Activated T-helper 1 cell treated with anti-CD3 and anti-CD28 coated beads, Interleukin-12 subunit alpha, Interleukin-12 subunit beta, Interleukin-2, Interleukin-4 antibody, amounts not matched to agents 30 ng/mL and 10 ng/mL and 1 ng/mL, durations not matched to agents 14 hours and 24 hours and 36 hours (primary cell): ENCODE measurements around the gene RAC2. TPM values are rescaled to one million over a fixed set of nuclear protein-coding genes. Genes with fewer than 3 reads are reported as not detected.
A peak's percentile ranks its signal among the peaks of the same experiment; 100 is the strongest.
"Not testable (repeated sequence)": the region's sequence is repeated elsewhere in the genome, so short reads cannot be mapped to it uniquely, and the experiment has no call there.

Source experiments
- DNase-seq: peaks from one replicate; pipeline ENCODE4 v3.0.0; 2021; ENCODE audit warnings: low spot score
- H3K27ac Mint-ChIP-seq: one replicate; pipeline ENCODE4 v1.8.0; 2021; ENCODE audit warnings: mild to moderate bottlenecking, mixed read lengths
- H3K27me3 Mint-ChIP-seq: one replicate; pipeline ENCODE4 v1.8.0; 2022; ENCODE audit warnings: mild to moderate bottlenecking, moderate library complexity, mixed read lengths; ENCODE audit not compliant: insufficient read depth
- H3K36me3 Mint-ChIP-seq: one replicate; pipeline ENCODE4 v1.8.0; 2021; ENCODE audit warnings: low read depth, mixed read lengths
- H3K4me1 Mint-ChIP-seq: one replicate; pipeline ENCODE4 v1.8.0; 2021; ENCODE audit warnings: low read depth, mixed read lengths
- H3K4me3 Mint-ChIP-seq: one replicate; pipeline ENCODE4 v1.8.0; 2021; ENCODE audit warnings: mild to moderate bottlenecking, moderate library complexity, mixed read lengths
- H3K9me3 Mint-ChIP-seq: one replicate; pipeline ENCODE4 v1.8.0; 2021; ENCODE audit warnings: mixed read lengths
- intact Hi-C: fragments of 100-400 bp; cut with micrococcal nuclease; formaldehyde crosslinking; loops from one replicate; pipeline ENCODE4 v1.15.1; 2024
- total RNA-seq: library from RNA; stranded (reverse); gene quantifications from 2 replicates; pipeline ENCODE4 v1.2.3, GENCODE V29; 2022

The RAC2 gene
- total RNA-seq, 1 donor from 2014 or later: 614 TPM

DNA sequence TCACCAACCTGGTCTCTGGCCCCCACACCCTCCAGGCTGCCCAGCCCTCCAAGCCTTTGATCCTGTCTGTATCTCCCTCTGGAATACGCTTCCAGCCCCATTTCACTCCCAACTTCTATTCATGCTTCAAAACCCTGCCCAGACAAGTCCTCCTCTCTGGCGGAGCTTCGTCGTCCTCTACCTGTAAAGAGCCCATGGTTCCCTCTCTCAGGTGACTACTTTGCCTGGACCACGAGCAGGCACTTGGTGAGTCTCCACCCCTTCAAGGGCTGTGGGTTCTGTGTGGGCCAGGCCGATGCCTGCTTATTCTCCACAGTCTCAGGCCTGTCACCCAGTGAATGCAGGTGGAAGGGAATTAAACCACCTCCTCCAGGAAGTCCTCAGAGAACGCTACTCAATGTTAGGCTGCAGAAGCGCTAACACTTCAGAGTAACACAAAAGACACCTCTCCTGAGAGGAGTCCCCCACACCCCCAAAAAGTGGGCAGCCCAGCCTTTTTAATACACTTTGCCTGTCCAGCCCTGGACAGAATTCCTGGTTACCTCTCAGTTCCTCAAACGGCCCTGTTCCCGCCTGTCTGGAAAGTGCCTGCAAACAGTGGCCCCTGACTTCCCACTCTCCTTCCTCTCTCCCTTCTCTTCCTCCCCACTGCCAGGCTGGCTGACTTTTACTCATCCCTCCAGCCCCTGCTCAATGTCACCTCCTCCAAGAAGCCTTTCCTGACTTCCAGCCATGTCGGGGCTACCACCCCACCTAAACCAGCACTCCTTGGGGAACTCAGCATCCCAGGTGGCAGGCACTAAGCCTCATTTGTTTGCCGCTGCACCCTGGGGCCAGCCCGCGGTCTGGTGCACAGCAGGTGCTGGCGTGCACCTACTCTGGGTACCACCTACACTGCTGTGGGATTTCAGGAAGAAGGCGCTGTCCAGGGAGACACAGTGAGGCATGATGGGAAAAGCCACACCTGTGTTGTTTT, 9.0 kb downstream of the RAC2 start:
- H3K27ac Mint-ChIP-seq: peak overlapping the region; percentile 91
- H3K4me1 Mint-ChIP-seq: peaks cover 99% of the 10 kb centered on the region
- peak overlapping the region; percentile 71 for H3K4me3 Mint-ChIP-seq
- no peaks in the 10 kb centered on the region for H3K9me3 Mint-ChIP-seq
- DNase-seq: no peak
- H3K27me3 Mint-ChIP-seq: no peaks in the 10 kb centered on the region
- intact Hi-C loops: loop anchor here (10.0 kb wide), 2 partner anchors 870 to 1470 kb away; partner anchors contain the start of genes GTPBP1 and JOSD1
- peaks cover 78% of the 10 kb centered on the region for H3K36me3 Mint-ChIP-seq

DNA sequence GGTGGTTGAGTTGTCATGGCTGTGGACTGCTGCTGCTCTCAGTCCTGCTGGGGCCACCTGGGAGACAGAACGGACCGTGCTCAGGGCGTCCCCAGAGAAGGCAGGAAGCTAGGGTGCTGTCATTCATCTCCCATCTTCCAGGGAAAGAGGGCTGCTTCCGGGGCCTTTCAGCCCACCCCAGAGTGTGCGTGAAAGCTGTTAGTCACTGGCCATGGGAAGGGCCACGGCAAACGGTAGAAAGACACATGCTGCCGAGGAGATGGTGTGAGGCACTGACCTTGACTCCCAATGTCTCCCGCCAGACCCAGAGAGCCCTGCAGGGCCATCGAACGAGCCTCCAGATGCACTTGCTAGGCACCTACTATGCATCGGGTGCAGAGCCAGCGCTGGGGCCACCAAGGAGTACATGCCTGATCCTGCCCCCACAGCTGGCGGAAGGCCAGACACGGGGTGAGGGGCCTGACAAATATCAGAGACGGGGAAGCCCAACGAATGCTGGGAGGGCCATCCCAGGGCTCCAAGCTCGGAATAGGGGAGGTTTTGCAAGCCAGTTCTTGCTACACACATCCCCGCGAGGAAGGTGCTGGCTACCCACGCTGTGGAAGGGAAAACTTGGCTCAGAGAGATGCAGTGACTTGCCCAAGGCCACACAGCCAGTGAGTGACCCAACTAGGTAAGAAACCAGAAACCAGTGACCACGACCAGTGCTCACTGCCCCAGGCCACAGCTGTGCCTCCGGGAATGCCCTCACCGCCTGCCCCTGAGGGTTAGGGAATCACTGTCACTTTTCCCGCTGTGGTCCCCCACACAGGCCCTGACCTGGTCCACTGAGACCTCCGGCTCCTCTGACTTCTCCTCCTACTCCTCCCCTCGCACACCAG, 10.1 kb downstream of the RAC2 start:
- peak overlapping the region; percentile 91 for H3K27ac Mint-ChIP-seq
- no peaks in the 10 kb centered on the region for H3K27me3 Mint-ChIP-seq
- peak overlapping the region; percentile 71 for H3K4me3 Mint-ChIP-seq
- peaks cover 99% of the 10 kb centered on the region for H3K4me1 Mint-ChIP-seq
- DNase-seq: no peak
- peaks cover 77% of the 10 kb centered on the region for H3K36me3 Mint-ChIP-seq
- intact Hi-C loops: loop anchor here (10.0 kb wide), 2 partner anchors 869 to 1471 kb away; partner anchors contain the start of genes GTPBP1 and JOSD1
- no peaks in the 10 kb centered on the region for H3K9me3 Mint-ChIP-seq

DNA sequence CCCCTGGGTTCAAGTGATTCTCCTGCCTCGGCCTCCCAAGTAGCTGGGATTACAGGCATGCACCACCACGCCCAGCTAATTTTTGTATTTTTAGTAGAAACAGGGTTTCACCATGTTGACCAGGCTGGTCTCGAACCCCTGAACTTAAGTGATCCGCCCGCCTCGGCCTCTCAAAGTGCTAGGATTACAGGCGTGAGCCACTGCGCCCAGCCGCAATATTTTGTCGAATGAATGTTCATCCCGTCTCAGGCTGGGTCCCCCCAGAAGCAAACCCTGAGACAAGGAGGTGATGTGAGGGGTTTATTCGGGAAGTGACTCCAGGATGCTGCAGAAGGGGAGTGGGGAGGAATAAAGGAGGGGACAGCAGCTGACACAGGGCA, 10.7 kb downstream of the RAC2 start:
- Mint-ChIP-seq H3K4me3 (peak overlapping the region; percentile 67), H3K27ac (peak overlapping the region; percentile 91), H3K36me3 (peaks cover 78% of the 10 kb centered on the region), H3K4me1 (peaks cover 99% of the 10 kb centered on the region)
- H3K9me3 Mint-ChIP-seq, DNase-seq, H3K27me3 Mint-ChIP-seq: not testable (repeated sequence)
- intact Hi-C loops: loop anchor here (10.0 kb wide), 2 partner anchors 869 to 1471 kb away; partner anchors contain the start of genes GTPBP1 and JOSD1

DNA sequence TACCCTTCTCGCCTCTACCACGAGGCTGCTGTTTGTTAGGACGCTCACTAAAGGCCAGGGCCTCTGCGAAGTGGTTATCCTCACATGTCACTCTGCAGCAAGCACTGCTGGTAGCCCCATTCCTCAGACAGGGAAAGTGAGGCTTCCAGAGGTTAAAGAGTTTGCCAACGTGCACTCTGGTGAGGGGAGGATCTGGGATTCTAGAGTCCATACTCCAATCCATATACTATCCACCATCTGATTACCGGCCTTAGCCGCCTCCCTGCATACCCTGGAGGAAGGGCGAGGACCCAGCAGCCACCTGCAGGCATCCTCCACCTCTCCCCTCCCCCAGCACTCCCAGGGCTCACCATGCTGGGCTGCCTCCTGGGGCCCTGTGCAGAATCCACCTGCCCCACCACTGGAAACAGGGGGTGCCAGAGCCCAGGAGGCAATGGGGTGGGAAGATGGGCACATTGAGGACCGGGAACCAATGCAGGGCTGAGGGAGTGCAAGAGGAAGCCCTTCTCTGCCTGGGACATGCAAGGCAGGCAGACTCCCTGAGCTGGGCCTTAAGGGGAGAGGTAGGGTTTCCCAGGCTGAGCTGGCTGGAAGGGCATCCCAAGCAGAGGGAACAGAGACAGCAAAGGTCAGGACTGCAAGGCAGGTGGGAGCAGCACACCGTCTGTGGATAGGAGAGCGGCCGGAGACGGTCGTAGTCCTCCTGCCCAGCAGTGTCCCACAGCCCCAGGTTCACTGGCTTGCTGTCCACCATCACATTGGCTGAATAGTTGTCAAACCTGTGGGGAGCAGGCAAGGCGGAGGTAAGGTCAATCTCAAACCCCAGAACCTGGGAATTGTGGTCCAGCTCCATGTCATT, 11.7 kb downstream of the RAC2 start:
- peaks cover 73% of the 10 kb centered on the region for H3K36me3 Mint-ChIP-seq
- H3K4me1 Mint-ChIP-seq: peaks cover 95% of the 10 kb centered on the region
- H3K27ac Mint-ChIP-seq: peak overlapping the region; percentile 99
- intact Hi-C loops: loop anchor here (10.0 kb wide), 2 partner anchors 868 to 1472 kb away; partner anchors contain the start of genes GTPBP1 and JOSD1
- H3K9me3 Mint-ChIP-seq: no peaks in the 10 kb centered on the region
- H3K4me3 Mint-ChIP-seq: peak overlapping the region; percentile 80
- no peaks in the 10 kb centered on the region for H3K27me3 Mint-ChIP-seq
- DNase-seq: no peak

DNA sequence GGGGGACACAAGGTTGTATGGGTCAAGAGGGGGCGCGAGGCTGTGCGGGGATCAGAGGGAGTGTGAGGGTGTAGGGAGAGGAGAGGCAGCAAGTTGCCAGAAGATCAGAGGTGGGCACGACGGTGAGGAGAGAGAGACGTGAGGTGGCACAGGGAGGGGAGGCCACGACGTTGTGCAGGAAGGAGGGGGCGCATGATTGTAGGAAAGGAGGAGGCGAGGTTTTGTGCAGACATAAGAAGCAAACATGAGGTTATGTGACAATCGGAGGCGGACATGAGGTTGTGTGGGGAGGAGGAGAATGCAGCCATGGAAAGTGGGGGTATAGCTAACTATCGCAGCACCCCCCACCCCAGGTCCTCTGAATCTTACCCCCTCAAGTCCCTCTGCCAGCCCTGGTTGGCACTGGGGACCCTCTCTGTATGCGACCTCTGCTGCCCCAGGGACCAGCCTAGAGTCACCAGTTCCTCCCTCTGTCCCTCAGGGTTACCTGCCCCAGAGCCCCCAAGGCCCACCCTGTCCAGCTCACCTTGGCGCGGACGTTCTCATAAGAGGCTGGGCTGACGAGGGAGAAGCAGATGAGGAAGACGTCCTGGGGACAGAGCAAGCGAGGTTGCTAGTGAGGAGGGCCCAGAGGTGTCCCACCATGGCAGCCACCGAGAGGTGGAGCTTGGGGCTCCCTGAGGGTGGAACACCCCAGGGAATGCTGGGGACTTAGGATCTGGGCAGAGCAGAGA, 12.5 kb downstream of the RAC2 start:
- peaks cover 67% of the 10 kb centered on the region for H3K36me3 Mint-ChIP-seq
- intact Hi-C loops: loop anchor here (1.0 to 10.0 kb wide), 4 partner anchors 51 to 1473 kb away; partner anchors contain the start of genes CYTH4, GTPBP1 and JOSD1
- DNase-seq: no peak

GRCh38 chr22:37230673-37231405, 13.2 kb downstream of the RAC2 start:
- Mint-ChIP-seq H3K9me3 (no peaks in the 10 kb centered on the region), H3K27me3 (no peaks in the 10 kb centered on the region), H3K4me3 (peak overlapping the region; percentile 80), H3K36me3 (peaks cover 66% of the 10 kb centered on the region), H3K4me1 (peaks cover 88% of the 10 kb centered on the region), H3K27ac (peak overlapping the region; percentile 99)
- intact Hi-C loops: loop anchor here (1.0 to 10.0 kb wide), 11 partner anchors 7 to 1474 kb away; partner anchors contain the start of genes CYTH4, GTPBP1 and JOSD1
- DNase-seq: peak; percentile 68

More for the DNA sequence above, 12.5 kb downstream of the RAC2 start:
- Mint-ChIP-seq H3K27ac (peak overlapping the region; percentile 99), H3K4me3 (peak overlapping the region; percentile 80), H3K27me3 (no peaks in the 10 kb centered on the region), H3K9me3 (no peaks in the 10 kb centered on the region), H3K4me1 (peaks cover 88% of the 10 kb centered on the region)

DNA sequence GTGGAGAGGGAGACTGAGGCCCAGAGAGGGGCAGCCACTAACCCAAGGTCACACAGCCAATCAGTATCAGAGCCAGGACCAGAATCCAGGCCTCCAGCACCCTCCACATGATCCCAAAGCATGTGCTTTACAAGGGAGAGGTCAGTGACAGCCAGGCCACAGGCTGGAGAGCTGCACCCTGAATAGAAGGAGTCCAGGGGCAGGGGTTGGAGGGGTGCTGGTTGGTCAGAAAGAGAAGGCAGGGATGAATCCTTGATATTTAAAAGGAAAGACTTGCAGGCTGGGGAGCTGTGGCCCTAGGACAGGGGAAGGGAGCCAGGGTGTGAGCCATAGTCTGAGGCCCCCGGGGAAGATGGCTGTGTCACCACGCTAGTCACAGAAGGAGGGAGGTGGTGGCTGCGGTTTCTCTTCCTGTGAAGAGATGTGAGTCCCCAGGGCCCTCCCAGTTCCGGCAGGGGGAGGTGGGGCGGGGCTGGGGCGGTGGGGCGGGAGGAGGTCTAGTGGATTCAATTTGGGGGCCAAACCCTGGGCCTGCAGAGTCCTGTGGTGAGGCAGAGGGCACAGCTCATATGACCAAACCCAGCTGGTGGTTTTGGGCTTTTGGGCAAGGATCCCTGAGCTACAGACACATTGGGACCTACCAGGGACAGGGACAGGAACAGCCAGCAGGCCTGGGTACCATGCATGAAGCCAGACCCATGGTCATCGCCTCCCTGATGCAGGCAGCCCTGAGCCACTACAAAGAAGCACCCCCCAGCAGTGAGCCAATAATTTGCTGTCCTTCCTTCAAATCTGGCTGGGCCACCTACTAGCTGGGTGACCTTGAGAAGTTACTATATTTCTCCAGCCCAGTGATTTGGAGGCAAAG, 14.0 kb downstream of the RAC2 start:
- intact Hi-C loops: loop anchor here (1.0 to 10.0 kb wide), 10 partner anchors 8 to 1475 kb away; partner anchors contain the start of genes CYTH4, GTPBP1 and JOSD1
- H3K36me3 Mint-ChIP-seq: peaks cover 68% of the 10 kb centered on the region
- H3K27ac Mint-ChIP-seq: peak overlapping the region; percentile 99
- DNase-seq: peak; percentile 87
- peak overlapping the region; percentile 80 for H3K4me3 Mint-ChIP-seq
- no peaks in the 10 kb centered on the region for H3K9me3 Mint-ChIP-seq
- peaks cover 88% of the 10 kb centered on the region for H3K4me1 Mint-ChIP-seq
- no peaks in the 10 kb centered on the region for H3K27me3 Mint-ChIP-seq

DNA sequence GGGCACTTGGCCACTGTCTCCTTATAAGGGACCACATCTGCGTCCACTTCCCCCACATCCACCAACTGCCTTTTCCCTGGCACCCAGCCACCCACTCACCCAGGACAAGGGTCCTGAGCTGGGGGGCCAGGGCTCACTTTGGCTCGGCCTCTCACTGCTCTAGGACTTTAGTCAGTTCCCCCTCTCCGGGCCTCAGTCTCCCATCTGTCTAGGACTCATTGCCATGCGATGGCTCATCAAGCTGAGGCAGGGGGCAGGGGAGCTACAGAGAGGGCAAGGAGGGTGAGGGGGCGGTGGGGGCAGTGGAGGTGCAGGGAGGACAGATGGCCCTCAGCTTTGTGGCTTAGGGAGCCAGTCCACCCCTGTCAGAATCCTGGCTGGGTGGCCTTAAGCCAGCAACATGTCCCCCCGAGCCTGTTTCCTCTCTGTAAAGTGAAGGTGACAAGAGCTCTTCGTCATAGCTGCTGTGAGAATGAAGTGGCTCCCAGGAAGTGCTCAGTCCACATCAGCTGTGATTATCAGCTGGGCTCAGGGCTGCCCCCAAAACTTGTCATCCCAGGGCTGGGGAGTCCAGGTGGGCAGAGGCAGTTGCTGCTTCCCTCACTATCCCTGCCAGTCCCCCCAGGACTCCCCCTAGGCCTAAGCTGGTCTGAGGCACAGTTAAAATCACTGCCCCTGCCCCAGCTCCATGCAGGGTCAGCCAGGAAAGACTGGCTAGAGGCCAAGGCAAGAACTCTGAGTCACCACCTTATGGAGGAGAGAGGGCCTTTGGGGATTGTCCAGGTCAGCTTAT, 14.9 kb downstream of the RAC2 start:
- DNase-seq: no peak
- Mint-ChIP-seq H3K4me1 (peaks cover 88% of the 10 kb centered on the region), H3K4me3 (peak overlapping the region; percentile 80), H3K27ac (peak overlapping the region; percentile 99), H3K27me3 (no peaks in the 10 kb centered on the region), H3K36me3 (peaks cover 70% of the 10 kb centered on the region), H3K9me3 (no peaks in the 10 kb centered on the region)
- intact Hi-C loops: no loop called here

GRCh38 chr22:37228106-37229011, 15.7 kb downstream of the RAC2 start:
- H3K4me1 Mint-ChIP-seq: peaks cover 88% of the 10 kb centered on the region
- H3K4me3 Mint-ChIP-seq: peak overlapping the region; percentile 80
- H3K36me3 Mint-ChIP-seq: peaks cover 76% of the 10 kb centered on the region
- peak overlapping the region; percentile 99 for H3K27ac Mint-ChIP-seq
- intact Hi-C loops: no loop called here
- no peaks in the 10 kb centered on the region for H3K9me3 Mint-ChIP-seq
- H3K27me3 Mint-ChIP-seq: no peaks in the 10 kb centered on the region
- DNase-seq: no peak
